SJCRH30 (cell line): Measurements from ENCODE around the gene TERB1. TPM values are rescaled to one million over a fixed set of nuclear protein-coding genes. Genes with fewer than 3 reads are reported as not detected.

ENCODE experiments used
- DNase-seq, 2 experiments: peaks; one replicate each; pipeline ENCODE4 v3.0.0-alpha.2; 2015 to 2020
- H3K27ac ChIP-seq: fragments of 250-450 bp; sonication (Bioruptor Pico); 2 replicates; pipeline ENCODE4 v1.5.1; 2020; ENCODE audit warnings: mild to moderate bottlenecking, moderate library complexity
- H3K27me3 ChIP-seq: fragments of 250-450 bp; sonication (Bioruptor Pico); 2 replicates; pipeline ENCODE4 v1.5.1; 2020; ENCODE audit warnings: mild to moderate bottlenecking, moderate library complexity
- H3K36me3 ChIP-seq: fragments of 250-450 bp; sonication (Bioruptor Pico); 2 replicates; pipeline ENCODE4 v1.5.1; 2020; ENCODE audit warnings: mild to moderate bottlenecking, moderate library complexity
- H3K4me1 ChIP-seq: fragments of 250-450 bp; sonication (Bioruptor Pico); 2 replicates; pipeline ENCODE4 v1.5.1; 2020; ENCODE audit warnings: mild to moderate bottlenecking, moderate library complexity
- H3K4me3 ChIP-seq: fragments of 250-450 bp; sonication (Bioruptor Pico); 2 replicates; pipeline ENCODE4 v1.5.1; 2020; ENCODE audit warnings: mild to moderate bottlenecking, moderate library complexity
- H3K9me3 ChIP-seq: fragments of 250-450 bp; sonication (Bioruptor Pico); replicated peaks from 2 replicates; pipeline ENCODE4 v1.5.1; 2020; ENCODE audit warnings: mild to moderate bottlenecking, moderate library complexity
- total RNA-seq: library from RNA; depleted of rRNA; stranded (reverse); fragments of >200 nt; shearing (Covaris generic); gene quantifications from 2 replicates; pipeline ENCODE4 v1.2.3, GENCODE V29; 2014

TERB1 gene
- total RNA-seq, 1 experiment from 2014 or later, result not detected

GRCh38 chr16:66842765-66843164, 41.4 kb upstream of the TERB1 start:
- Histone ChIP-seq H3K4me1 (peaks cover 4% of the 10 kb centered on the region; the same call in 1 of the 2 replicates), H3K9me3 (peaks cover 16% of the 10 kb centered on the region; the same call in 1 of the 2 replicates), H3K27me3 (peaks cover 8% of the 10 kb centered on the region), H3K36me3 (no peaks in the 10 kb centered on the region), H3K4me3 (no peak overlapping the region), H3K27ac (no peak overlapping the region)
- DNase-seq, result no peak

GRCh38 chr16:66841366-66841765, 40.0 kb upstream of the TERB1 start:
- peaks cover 8% of the 10 kb centered on the region for H3K27me3 ChIP-seq
- DNase-seq, result no peak

GRCh38 chr16:66840883-66841282, 39.5 kb upstream of the TERB1 start:
- Histone ChIP-seq H3K4me3 (no peak overlapping the region), H3K9me3 (peaks cover 20% of the 10 kb centered on the region; the same call in 1 of the 2 replicates), H3K27ac (no peak overlapping the region), H3K36me3 (no peaks in the 10 kb centered on the region), H3K27me3 (peaks cover 8% of the 10 kb centered on the region), H3K4me1 (peaks cover 4% of the 10 kb centered on the region; the same call in 1 of the 2 replicates)
- no peak for DNase-seq

More at GRCh38 chr16:66841366-66841765, 40.0 kb upstream of the TERB1 start:
- H3K9me3 ChIP-seq, result peaks cover 20% of the 10 kb centered on the region; the same call in 1 of the 2 replicates
- H3K36me3 ChIP-seq, result no peaks in the 10 kb centered on the region
- H3K27ac ChIP-seq, result no peak overlapping the region
- no peak overlapping the region for H3K4me3 ChIP-seq
- H3K4me1 ChIP-seq, result peaks cover 4% of the 10 kb centered on the region; the same call in 1 of the 2 replicates

DNA sequence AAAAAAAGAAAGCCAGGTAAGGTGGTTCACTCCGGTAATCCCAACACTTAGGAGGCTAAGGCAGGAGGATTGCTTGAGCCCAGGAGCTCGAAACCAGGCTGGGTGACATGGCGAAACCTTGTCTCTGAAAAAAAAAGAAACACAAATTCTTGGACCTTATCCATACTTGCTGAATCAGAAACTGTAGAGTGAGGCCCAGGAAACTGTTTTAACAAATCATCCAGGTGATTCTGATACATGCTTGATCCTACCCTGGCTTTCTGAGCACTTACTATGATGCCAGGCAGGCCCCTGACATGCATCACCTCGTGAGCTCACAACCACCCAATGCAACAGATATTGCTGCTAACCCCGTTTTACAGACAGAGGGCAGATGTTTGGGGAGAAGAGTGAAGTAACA, 33.4 kb upstream of the TERB1 start:
- Histone ChIP-seq H3K9me3 (peaks cover 17% of the 10 kb centered on the region; the same call in 1 of the 2 replicates), H3K4me1 (peaks cover 7% of the 10 kb centered on the region), H3K27ac (no peak overlapping the region), H3K36me3 (no peaks in the 10 kb centered on the region), H3K27me3 (no peaks in the 10 kb centered on the region; the same call in 1 of the 2 replicates), H3K4me3 (no peak overlapping the region)
- DNase-seq, result no peak

DNA sequence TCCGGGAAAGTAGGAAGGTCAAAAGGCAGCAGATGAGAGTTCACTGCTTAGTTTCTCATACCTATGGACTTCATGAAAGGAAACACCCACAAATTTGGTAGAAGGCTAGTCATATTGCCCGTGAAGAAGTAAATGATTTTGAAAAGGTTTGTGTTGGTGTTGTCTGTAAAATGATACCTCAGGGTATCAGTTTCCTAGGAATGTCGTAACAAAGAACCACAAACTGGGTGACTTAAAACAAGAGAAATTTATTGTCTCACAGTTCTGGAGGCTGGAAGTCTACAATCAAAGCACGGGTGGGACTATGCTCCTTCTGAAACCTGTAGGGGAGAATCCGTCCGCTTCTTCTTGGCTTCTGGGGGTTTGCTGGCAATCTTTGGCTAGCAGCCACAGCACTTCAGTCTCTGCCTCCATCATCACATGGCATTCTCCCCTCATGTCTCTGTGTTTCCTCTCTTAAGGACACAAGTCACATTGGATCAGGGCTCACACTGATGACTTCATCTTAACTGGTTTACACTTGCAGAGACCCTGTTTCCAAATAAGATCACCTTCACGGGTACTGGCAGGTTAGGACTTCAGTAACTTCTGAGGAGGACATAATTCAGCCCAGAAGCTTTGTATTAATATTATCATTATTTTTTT, 31.4 kb upstream of the TERB1 start:
- Histone ChIP-seq H3K27ac (no peak overlapping the region), H3K27me3 (no peaks in the 10 kb centered on the region; the same call in 1 of the 2 replicates), H3K4me1 (peaks cover 12% of the 10 kb centered on the region), H3K4me3 (no peak overlapping the region), H3K9me3 (0 out of 2 replicates have a peak, but pooled peaks cover 3% of the 10 kb centered on the region), H3K36me3 (peaks cover 1% of the 10 kb centered on the region; the same call in 1 of the 2 replicates)
- DNase-seq, result peak in 1 of 2 experiments; percentile 27

DNA sequence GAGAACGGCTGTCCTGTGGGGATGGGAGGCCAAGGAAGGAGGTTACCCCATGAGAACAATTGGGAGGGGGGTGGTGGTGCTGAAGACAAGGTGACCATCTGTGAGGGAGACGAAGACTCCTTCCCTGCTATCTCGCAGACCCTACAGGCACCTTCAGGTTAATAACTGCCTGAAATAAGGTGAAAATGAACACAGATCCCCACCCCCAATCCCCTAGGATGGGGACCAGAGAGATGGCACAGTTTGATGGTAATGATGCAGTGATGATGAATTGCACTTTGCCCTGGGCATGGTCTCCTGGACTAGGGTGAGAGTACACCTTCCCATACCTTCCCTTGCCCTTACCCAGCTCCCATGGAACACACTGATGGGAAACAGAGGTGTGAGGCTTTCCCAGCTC, 30.8 kb upstream of the TERB1 start:
- peaks cover 5% of the 10 kb centered on the region for H3K36me3 ChIP-seq
- H3K27me3 ChIP-seq, result no peaks in the 10 kb centered on the region
- no peak for DNase-seq
- 0 out of 2 replicates have a peak, but pooled peaks cover under 1% of the 10 kb centered on the region for H3K9me3 ChIP-seq
- no peak overlapping the region for H3K4me3 ChIP-seq
- peaks cover 12% of the 10 kb centered on the region for H3K4me1 ChIP-seq
- H3K27ac ChIP-seq, result no peak overlapping the region

GRCh38 chr16:66830422-66831404, 29.3 kb upstream of the TERB1 start, which contains the start of gene NAE1:
Gene NAE1, minus strand, starts transcription at chr16:66830976. Its CDS starts 77 bp downstream, at chr16:66830899.
- H3K4me1 ChIP-seq, result peaks cover 12% of the 10 kb centered on the region
- H3K36me3 ChIP-seq, result peaks cover 16% of the 10 kb centered on the region
- H3K27me3 ChIP-seq, result no peaks in the 10 kb centered on the region
- no peaks in the 10 kb centered on the region for H3K9me3 ChIP-seq
- H3K4me3 ChIP-seq, result peak within 1 kb of the TSS; percentile 90
- peak within 1 kb of the TSS; percentile 83 for H3K27ac ChIP-seq
- peak; percentile 90 to 96 for DNase-seq

DNA sequence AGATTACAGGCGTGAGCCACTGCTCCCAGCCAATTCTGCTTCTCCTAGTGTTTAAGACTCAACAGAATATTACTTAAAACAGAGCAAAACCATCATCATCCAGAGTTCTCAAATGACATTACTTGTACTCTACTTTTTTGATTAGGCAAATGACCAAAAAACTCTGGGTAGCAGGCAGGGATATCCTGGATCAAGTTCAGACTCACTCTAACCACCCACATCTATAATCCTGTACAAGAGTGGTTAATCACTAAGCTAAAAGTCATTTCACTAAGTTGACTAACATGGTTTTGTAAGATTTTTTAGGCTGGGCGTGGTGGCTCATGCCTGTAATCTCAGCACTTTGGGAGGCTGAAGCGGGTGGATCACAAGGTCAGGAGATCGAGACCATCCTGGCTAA, 22.6 kb upstream of the TERB1 start:
- Histone ChIP-seq H3K9me3 (no peaks in the 10 kb centered on the region), H3K4me3 (no peak overlapping the region), H3K36me3 (peaks cover 60% of the 10 kb centered on the region), H3K27ac (no peak overlapping the region), H3K27me3 (no peaks in the 10 kb centered on the region), H3K4me1 (no peaks in the 10 kb centered on the region)
- DNase-seq, result no peak

- H3K4me3 ChIP-seq, result no peak overlapping the region
- no peak overlapping the region for H3K27ac ChIP-seq
- no peak for DNase-seq
- peaks cover 68% of the 10 kb centered on the region for H3K36me3 ChIP-seq
- H3K4me1 ChIP-seq, result no peaks in the 10 kb centered on the region
- H3K9me3 ChIP-seq, result no peaks in the 10 kb centered on the region
- no peaks in the 10 kb centered on the region for H3K27me3 ChIP-seq
Measured at GRCh38 chr16:66814734-66815133, 13.3 kb upstream of the TERB1 start.

- no peak for DNase-seq
- H3K27ac ChIP-seq, result no peak overlapping the region
- H3K36me3 ChIP-seq, result peaks cover 70% of the 10 kb centered on the region
Measured at GRCh38 chr16:66811043-66811442, 9.7 kb upstream of the TERB1 start.

DNA sequence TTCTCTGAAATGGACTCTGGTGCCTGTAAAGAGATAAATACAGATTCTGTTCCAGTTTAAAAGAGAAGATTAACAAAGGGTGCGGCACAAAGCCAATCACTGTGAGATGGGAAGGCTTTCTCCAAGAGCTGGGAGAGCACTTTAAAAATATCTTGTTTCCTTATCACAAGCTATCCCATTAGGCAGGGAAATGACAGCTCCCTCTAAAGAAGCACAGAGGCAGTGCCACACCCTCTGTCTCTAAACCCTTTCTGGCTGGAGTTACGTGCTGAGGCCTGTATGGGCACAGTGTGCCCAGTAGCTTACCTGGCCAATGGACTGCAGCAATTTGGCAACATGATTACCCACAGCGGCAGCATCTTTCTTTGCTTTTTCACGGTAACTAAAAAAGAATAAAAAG, 9.0 kb upstream of the TERB1 start:
- no peak for DNase-seq
- Histone ChIP-seq H3K36me3 (peaks cover 72% of the 10 kb centered on the region), H3K4me1 (0 out of 2 replicates have a peak, but pooled peaks cover 3% of the 10 kb centered on the region), H3K9me3 (no peaks in the 10 kb centered on the region), H3K4me3 (no peak overlapping the region), H3K27ac (no peak overlapping the region), H3K27me3 (no peaks in the 10 kb centered on the region)

More at GRCh38 chr16:66811043-66811442, 9.7 kb upstream of the TERB1 start:
- Histone ChIP-seq H3K9me3 (no peaks in the 10 kb centered on the region), H3K27me3 (no peaks in the 10 kb centered on the region), H3K4me3 (no peak overlapping the region), H3K4me1 (no peaks in the 10 kb centered on the region)

GRCh38 chr16:66809765-66810164, 8.4 kb upstream of the TERB1 start:
- H3K4me1 ChIP-seq, result 0 out of 2 replicates have a peak, but pooled peaks cover 3% of the 10 kb centered on the region
- no peaks in the 10 kb centered on the region for H3K9me3 ChIP-seq
- DNase-seq, result no peak
- H3K27ac ChIP-seq, result no peak overlapping the region
- no peaks in the 10 kb centered on the region for H3K27me3 ChIP-seq
- no peak overlapping the region for H3K4me3 ChIP-seq
- peaks cover 75% of the 10 kb centered on the region for H3K36me3 ChIP-seq

- H3K4me3 ChIP-seq, result no peak overlapping the region
- H3K36me3 ChIP-seq, result peaks cover 46% of the 10 kb centered on the region
- H3K27ac ChIP-seq, result no peak overlapping the region
- H3K27me3 ChIP-seq, result no peaks in the 10 kb centered on the region
- H3K4me1 ChIP-seq, result 0 out of 2 replicates have a peak, but pooled peaks cover 3% of the 10 kb centered on the region
- H3K9me3 ChIP-seq, result no peaks in the 10 kb centered on the region
- no peak for DNase-seq
Measured at GRCh38 chr16:66802159-66802558, 775 bp upstream of the TERB1 start.

DNA sequence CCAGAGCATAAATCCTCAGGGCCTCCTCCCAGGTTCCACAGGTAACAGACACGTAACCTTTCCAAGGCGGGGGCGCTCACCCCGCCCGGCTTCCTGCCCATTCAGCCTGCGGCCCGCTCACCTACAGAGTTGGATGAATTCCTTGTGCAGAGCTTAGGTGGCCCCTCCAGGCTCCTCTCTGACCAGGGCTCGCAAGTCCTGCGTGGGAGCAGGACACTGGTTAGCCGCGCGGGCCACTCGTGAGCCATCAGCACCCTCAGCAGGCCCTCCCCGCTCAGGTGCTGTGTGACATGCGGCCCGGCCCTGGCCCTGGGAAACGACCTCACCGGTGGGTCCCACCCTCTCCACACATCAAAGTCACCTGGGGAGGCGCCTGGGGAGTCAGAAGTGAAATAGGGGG, 528 bp downstream of the TERB1 start:
- Histone ChIP-seq H3K36me3 (peaks cover 34% of the 10 kb centered on the region), H3K9me3 (no peaks in the 10 kb centered on the region), H3K27me3 (no peaks in the 10 kb centered on the region), H3K27ac (no peak overlapping the region), H3K4me1 (0 out of 2 replicates have a peak, but pooled peaks cover 2% of the 10 kb centered on the region), H3K4me3 (no peak overlapping the region)
- no peak for DNase-seq
